Measurements from ENCODE around the gene LCP1. TPM values are rescaled to one million over a fixed set of nuclear protein-coding genes. Genes with fewer than 3 reads are reported as not detected.

Gene LCP1
- total RNA-seq, 1 donor from 2014 or later: 11.6 TPM

DNA sequence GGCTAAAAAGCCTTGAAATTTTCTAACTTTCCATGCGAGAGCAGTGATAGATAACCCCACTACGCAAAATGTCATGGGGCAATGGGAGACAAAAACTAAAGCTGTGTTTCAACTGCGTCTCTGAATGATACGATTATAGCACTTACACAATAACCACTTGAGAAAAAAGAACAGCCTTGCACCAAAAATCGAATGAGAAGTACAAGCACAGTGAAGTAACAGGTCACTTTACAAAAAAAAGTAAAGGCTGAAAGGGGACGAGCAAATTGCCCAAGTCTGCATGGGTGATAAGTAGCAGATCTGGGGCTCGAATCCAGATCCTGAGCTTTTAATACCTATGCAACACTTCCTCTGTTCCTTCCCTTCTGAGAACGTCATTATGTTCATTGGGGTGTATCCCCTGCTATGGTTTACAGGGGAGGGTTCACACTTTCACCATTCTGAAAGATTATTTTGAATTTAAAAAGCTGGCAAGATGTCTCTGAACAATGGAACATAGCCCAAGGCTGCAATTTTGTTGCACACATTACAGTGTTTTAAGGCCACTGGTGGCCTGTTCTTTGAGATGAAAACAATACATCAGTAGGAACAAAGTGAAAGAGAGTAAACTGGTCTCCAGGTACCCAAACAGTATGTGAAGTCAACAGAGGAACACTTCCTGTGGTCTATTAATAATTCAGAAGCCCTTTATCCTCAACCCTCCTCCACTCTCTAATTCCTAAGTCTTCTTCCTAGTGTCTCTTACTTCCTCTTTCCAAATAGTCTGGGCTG, 80.3 kb downstream of the LCP1 start:
- Mint-ChIP-seq H3K4me3 (no peak overlapping the region), H3K27ac (no peak overlapping the region)

GRCh38 chr13:46101002-46101401, 81.0 kb downstream of the LCP1 start:
- peaks cover 2% of the 10 kb centered on the region for H3K27me3 Mint-ChIP-seq (ENCODE audit: low read depth)
- no peak for DNase-seq (ENCODE audit: low spot score in 2 of 2, unreplicated experiment in 2 of 2)
- no peaks in the 10 kb centered on the region for H3K36me3 Mint-ChIP-seq
- H3K27ac Mint-ChIP-seq: no peak overlapping the region
- H3K4me1 Mint-ChIP-seq: peaks cover 2% of the 10 kb centered on the region
- H3K4me3 Mint-ChIP-seq: no peak overlapping the region
- H3K9me3 Mint-ChIP-seq: no peaks in the 10 kb centered on the region
- TF ChIP-seq CTCF (IDR thresholded peaks at IDR 0.05; ENCODE audit: unreplicated experiment): no peak

More for the DNA sequence above, 80.3 kb downstream of the LCP1 start:
- peaks cover 2% of the 10 kb centered on the region for H3K4me1 Mint-ChIP-seq
- no peak for DNase-seq (ENCODE audit: low spot score in 2 of 2, unreplicated experiment in 2 of 2)
- no peaks in the 10 kb centered on the region for H3K9me3 Mint-ChIP-seq
- H3K36me3 Mint-ChIP-seq: no peaks in the 10 kb centered on the region
- no peak for TF ChIP-seq CTCF (IDR thresholded peaks at IDR 0.05; ENCODE audit: unreplicated experiment)
- H3K27me3 Mint-ChIP-seq (ENCODE audit: low read depth): peaks cover 2% of the 10 kb centered on the region

DNA sequence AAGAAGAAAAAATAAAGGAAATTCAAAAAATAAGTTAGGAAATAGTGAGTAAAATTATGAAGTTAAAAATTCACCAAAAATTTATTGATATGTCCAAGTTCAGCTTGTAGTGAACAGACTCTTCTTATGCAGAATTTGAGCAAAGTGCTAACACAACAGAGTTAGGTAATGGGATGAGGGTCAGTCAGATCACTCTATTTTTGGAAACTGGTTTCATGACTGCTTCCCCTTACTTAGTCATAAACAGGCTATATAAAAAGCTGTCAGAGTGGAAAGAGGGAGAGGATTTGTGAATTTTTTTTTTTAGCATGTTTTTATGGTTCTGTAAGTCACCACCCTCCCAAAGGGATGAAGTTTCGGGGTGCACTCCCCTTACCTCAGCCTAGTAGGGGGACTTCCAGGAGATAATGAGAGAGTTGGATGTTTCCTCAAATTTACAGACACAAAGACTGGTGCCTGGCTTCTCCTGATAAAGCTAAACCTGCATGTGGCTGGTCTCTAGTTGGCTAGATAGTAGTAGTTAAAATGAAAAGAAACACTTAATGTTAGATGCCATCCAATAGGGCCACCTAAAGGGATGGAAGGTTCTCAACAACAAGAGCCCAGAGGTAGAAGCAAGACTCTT, 81.7 kb downstream of the LCP1 start:
- H3K4me3 Mint-ChIP-seq: no peak overlapping the region
- H3K27me3 Mint-ChIP-seq (ENCODE audit: low read depth): peaks cover 2% of the 10 kb centered on the region
- no peaks in the 10 kb centered on the region for H3K36me3 Mint-ChIP-seq
- H3K4me1 Mint-ChIP-seq: peaks cover 2% of the 10 kb centered on the region
- TF ChIP-seq CTCF (IDR thresholded peaks at IDR 0.05; ENCODE audit: unreplicated experiment): no peak
- H3K9me3 Mint-ChIP-seq: no peaks in the 10 kb centered on the region
- no peak for DNase-seq (ENCODE audit: low spot score in 2 of 2, unreplicated experiment in 2 of 2)
- H3K27ac Mint-ChIP-seq: no peak overlapping the region

GRCh38 chr13:46097663-46098062, 84.3 kb downstream of the LCP1 start:
- no peaks in the 10 kb centered on the region for H3K36me3 Mint-ChIP-seq
- DNase-seq (ENCODE audit: low spot score in 2 of 2, unreplicated experiment in 2 of 2): no peak
- H3K27me3 Mint-ChIP-seq (ENCODE audit: low read depth): peaks cover 11% of the 10 kb centered on the region

GRCh38 chr13:46097015-46097414, 85.0 kb downstream of the LCP1 start:
- no peak for DNase-seq (ENCODE audit: low spot score in 2 of 2, unreplicated experiment in 2 of 2)
- TF ChIP-seq CTCF (IDR thresholded peaks at IDR 0.05; ENCODE audit: unreplicated experiment): no peak
- no peaks in the 10 kb centered on the region for H3K36me3 Mint-ChIP-seq
- H3K27ac Mint-ChIP-seq: no peak overlapping the region
- H3K4me1 Mint-ChIP-seq: no peaks in the 10 kb centered on the region
- no peak overlapping the region for H3K4me3 Mint-ChIP-seq
- peaks cover 15% of the 10 kb centered on the region for H3K27me3 Mint-ChIP-seq (ENCODE audit: low read depth)
- H3K9me3 Mint-ChIP-seq: no peaks in the 10 kb centered on the region

More at GRCh38 chr13:46097663-46098062, 84.3 kb downstream of the LCP1 start:
- peaks cover 2% of the 10 kb centered on the region for H3K4me1 Mint-ChIP-seq
- H3K9me3 Mint-ChIP-seq: no peaks in the 10 kb centered on the region
- no peak overlapping the region for H3K4me3 Mint-ChIP-seq
- TF ChIP-seq CTCF (IDR thresholded peaks at IDR 0.05; ENCODE audit: unreplicated experiment): no peak
- H3K27ac Mint-ChIP-seq: no peak overlapping the region
